Raji (cell line): ENCODE measurements around the gene GHRHR.

Experiments used
- POLR2A ChIP-seq: IDR thresholded peaks from 2 replicates; pipeline ENCODE4 v1.6.1; 2011; ENCODE audit warnings: low read depth, low read length, control low read depth; ENCODE audit not compliant: insufficient read depth

The GHRHR gene

GRCh38 chr7:30925117-30925516 is 38.6 kb upstream of the GHRHR start:
- no peak for TF ChIP-seq POLR2A

DNA sequence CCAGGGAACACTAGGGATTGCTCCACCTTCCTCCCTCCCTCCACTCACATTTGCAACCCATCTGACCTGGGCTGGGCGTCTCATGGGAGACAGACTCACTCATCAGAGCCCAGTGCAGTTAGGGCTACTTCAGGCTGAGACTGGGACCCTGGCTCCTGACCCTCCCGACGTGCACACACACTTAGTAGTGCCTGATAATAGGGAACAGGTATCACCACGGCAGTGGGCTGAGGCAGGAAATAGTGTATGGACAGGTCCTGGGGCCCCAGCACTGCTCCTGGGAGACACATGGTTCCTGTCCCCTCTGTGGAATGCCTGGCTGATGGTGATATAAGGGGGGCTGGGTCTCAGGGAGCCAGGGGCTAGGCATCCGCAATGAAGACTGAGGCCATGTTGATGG is 37.8 kb upstream of the GHRHR start:
- TF ChIP-seq POLR2A, result no peak

GRCh38 chr7:30926313-30926712 is 37.4 kb upstream of the GHRHR start:
- no peak for TF ChIP-seq POLR2A

DNA sequence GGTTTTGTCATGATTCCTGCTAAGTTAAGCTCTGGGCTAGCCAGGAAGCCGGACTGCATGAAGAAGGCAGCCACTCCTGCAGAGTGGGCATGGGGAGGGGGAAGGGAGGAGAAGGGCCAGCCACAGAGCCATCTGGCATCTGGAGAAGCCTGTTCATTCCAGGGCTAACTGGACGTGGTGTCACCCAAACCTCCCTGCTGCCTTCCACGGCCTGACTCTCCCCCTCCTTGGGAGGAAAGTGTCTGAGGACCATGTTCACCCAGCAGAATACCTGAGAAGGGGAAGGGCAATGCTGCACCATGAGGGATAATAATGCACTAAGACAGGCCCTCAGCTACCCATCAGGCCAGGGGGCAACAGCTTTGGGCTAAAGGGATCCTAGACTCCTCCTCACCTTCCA is 36.7 kb upstream of the GHRHR start:
- no peak for TF ChIP-seq POLR2A

- no peak for TF ChIP-seq POLR2A
Measured at GRCh38 chr7:30927559-30927958, 36.2 kb upstream of the GHRHR start.

DNA sequence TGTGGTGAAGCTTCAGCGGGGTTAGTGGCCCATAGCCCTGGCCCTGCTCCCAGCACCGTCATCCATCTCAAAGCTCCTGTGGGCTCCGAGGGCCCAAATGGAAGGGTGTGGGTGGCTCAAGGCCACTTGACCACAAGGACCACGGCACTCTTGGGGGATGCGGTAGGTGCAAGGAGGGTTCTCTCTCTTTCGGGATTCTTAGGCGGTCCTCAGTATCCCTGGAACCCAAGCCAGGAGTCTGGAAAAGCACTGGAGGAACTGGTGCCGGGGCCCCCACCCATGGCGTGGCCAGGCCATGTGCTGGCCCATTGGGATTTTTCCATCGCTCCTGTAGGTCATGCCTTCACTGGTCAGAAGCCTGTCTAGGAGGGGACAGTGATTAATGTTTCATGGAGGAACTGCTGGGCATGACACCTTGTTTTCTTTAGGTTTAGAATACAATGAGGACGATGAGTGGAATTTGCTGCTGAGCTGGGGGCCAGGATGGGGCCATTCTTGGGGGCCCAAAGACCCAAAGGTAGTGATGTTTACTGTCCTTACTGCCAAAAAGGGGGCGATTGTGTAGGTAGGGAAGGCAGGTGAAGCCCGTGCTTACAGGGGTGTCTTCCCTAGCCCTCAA is 35.4 kb upstream of the GHRHR start:
- no peak for TF ChIP-seq POLR2A

GRCh38 chr7:30929686-30930085 is 34.1 kb upstream of the GHRHR start:
- no peak for TF ChIP-seq POLR2A

- no peak for TF ChIP-seq POLR2A
Measured at GRCh38 chr7:30930621-30931020, 33.1 kb upstream of the GHRHR start.

- TF ChIP-seq POLR2A, result no peak
Measured at GRCh38 chr7:30931161-30931928, 32.4 kb upstream of the GHRHR start.

DNA sequence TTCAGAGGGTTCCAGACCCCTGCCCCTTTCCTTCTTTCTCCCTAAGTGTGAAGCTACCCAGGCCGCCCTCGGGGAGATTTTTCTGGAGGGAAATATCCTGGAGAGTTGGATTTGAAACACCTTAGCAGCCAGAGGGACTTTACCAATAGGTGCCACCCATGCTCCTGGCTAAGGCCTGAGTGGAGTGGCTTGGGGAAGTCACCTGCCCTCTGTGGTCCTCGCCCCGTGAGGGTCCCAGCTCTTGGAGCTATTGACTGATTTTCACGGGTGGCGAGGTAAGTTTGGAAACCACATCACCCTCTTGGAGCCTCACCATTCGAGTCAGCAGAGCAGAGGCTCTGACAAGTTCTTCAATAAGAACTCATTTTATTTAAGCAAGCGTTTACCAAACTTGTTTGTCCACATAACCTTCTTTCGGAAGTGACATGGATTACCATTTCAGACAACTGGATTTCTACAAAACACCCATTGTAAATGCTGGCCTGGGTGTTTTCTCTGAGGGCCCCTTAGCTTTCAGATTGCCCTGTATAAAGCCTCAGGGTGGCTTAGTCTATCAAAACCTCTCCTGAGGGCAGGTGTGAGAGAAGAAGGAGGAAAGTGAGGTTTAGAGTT is 31.7 kb upstream of the GHRHR start:
- TF ChIP-seq POLR2A, result no peak

- no peak for TF ChIP-seq POLR2A
Measured at GRCh38 chr7:30932562-30932961, 31.2 kb upstream of the GHRHR start.

DNA sequence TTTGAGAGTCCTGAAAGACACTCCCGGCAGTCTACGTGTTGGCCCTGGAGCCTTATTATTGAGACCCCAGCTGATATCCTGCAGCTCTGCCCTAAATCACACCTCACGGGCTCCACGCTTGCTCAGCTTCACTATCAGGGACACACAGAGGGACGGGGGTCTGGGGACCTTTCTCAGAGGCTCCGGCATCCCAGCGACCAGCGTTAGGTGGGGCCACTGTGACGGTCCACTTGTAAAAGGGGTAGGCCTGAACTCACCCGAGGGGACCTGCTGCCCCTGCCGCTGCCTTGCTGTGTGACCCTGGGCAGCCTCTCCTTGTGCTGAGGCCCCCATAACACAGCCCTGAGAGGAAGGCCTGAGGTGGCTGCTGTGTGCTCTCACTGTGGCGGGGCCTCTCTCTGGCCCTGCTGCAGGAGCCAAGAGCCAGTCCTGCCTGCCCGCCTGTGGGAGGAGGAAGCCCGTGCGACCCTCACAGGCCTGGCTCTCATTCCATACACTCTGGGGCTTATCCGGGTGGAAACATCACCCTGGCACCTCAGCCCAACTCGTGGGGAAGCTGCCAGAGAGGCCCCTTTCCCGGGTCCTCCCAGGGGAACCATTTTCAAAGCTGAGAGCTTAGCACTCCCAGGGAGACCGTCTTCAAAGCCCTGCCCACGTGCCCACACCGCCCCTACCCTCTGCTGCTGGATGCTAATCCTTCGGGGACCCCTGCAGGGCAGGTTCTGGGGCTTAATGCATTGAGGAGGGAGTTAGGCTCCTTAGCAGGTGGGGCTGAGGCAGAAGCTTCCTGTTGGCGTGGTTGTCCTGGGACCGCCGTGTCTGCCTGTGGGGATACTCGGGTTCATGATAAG is 30.4 kb upstream of the GHRHR start:
- no peak for TF ChIP-seq POLR2A

DNA sequence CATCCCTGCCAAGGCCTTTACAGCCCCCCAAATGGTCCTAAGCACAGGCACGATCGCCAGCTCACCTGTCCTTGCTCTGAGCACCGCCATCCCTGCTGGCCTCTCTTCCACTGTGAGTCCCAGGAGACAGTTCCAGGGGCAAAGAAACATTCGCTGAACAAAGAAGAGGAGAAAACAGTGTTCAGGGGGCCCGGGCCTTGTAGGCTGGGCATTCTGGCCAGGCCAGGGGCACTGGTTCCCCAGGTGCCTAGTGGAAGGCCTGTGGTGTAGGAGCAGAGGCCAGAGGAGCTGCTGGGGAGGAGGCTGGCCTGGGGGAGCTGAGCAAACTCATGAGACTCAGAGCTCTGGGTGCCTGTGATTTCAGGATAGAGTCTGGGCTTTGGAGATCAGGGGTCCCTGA is 29.5 kb upstream of the GHRHR start:
- TF ChIP-seq POLR2A, result no peak

- TF ChIP-seq POLR2A, result no peak
Measured at GRCh38 chr7:30934732-30935568, 28.8 kb upstream of the GHRHR start.

- no peak for TF ChIP-seq POLR2A
Measured at GRCh38 chr7:30935569-30935877, 28.2 kb upstream of the GHRHR start.
